ENCODE data around the gene SGPP2.

- TF ChIP-seq CTCF (IDR thresholded peaks at IDR 0.05; ENCODE audit: borderline replicate concordance, extremely low read depth, low read length, poor library complexity, severe bottlenecking) (no peak), EZH2 (IDR thresholded peaks at IDR 0.05; ENCODE audit: borderline replicate concordance, low read depth, low read length, severe bottlenecking) (no peak)
These were observed 174.3 kb downstream of the SGPP2 start for GRCh38 chr2:222598611-222599010.
